Sigmoid colon (tissue), 7 donors: Measurements from ENCODE around the gene ATP6V1G1. TPM values are rescaled to one million over a fixed set of nuclear protein-coding genes. Genes with fewer than 3 reads are reported as not detected.

Source experiments
- DNase-seq: peaks from one replicate; pipeline ENCODE4 v3.0.0-alpha.2; 2019
- H3K27ac ChIP-seq, 4 donors: fragments of 200-600 bp; sonication (generic); one replicate each; pipeline ENCODE4 v1.5.1; 2016 to 2019; ENCODE audit warnings: mild to moderate bottlenecking in 1 of 4
- H3K27me3 ChIP-seq, 3 donors: fragments of 200-600 bp; sonication (generic); one replicate each; pipeline ENCODE4 v1.5.1; 2019; ENCODE audit warnings: mild to moderate bottlenecking in 1 of 3
- H3K36me3 ChIP-seq, 4 donors: fragments of 200-600 bp; sonication (generic); one replicate each; pipeline ENCODE4 v1.5.1; 2016 to 2019
- H3K4me1 ChIP-seq, 4 donors: fragments of 200-600 bp; sonication (generic); one replicate each; pipeline ENCODE4 v1.5.1; 2017 to 2019
- H3K4me3 ChIP-seq, 4 donors: fragments of 200-600 bp; sonication (generic); one replicate each; pipeline ENCODE4 v1.5.1; 2017 to 2019; ENCODE audit warnings: mild to moderate bottlenecking in 2 of 4, moderate library complexity in 1 of 4
- H3K9me3 ChIP-seq, 4 donors: fragments of 200-600 bp in 3 of 4; sonication (generic) in 3 of 4; one replicate each; pipeline versions ENCODE4 v1.5.1 to v1.6.1; 2013 to 2019
- CTCF ChIP-seq, 4 experiments: fragments of 450-650 bp in 3 of 4; fragments of 200-600 bp in 1 of 4; IDR thresholded peaks; one replicate each; pipeline ENCODE4 v1.5.1; 2016 to 2019; ENCODE audit warnings: antibody characterized with exemption in 4 of 4, mild to moderate bottlenecking in 3 of 4, moderate library complexity in 2 of 4
- EP300 ChIP-seq, 4 donors: sonication (generic); formaldehyde crosslinking; IDR thresholded peaks; one replicate each; pipeline ENCODE4 v1.6.1; 2017; ENCODE audit warnings: antibody characterized with exemption in 4 of 4
- POLR2A ChIP-seq, 2 donors: fragments of 450-650 bp; IDR thresholded peaks; one replicate each; pipeline ENCODE4 v1.6.1; 2016; ENCODE audit warnings: antibody characterized with exemption in 2 of 2, mild to moderate bottlenecking in 2 of 2, moderate library complexity in 2 of 2
- POLR2AphosphoS5 ChIP-seq, 4 donors: sonication (generic); formaldehyde crosslinking; IDR thresholded peaks; one replicate each; pipeline ENCODE4 v1.6.1; 2017; ENCODE audit warnings: antibody characterized with exemption in 4 of 4
- WGBS, 2 donors: extraction: QIAGEN DNeasy Blood & Tissue Kit; methylation state at CpG; one replicate each; pipeline ENCODE4 v1.1.7; 2013; 5-methylcytosine and 5-hydroxymethylcytosine counted together
- intact Hi-C: fragments of 100-400 bp; cut with DNase I; formaldehyde crosslinking; loops from one replicate; pipeline ENCODE4 v1.15.1; 2023
- polyA plus RNA-seq, 3 donors: library from polyadenylated mRNA; stranded (reverse); fragments of 200-250 nt; gene quantifications; one replicate each; pipeline ENCODE4 v1.2.3, GENCODE V29; 2013
- total RNA-seq, 4 donors: library from RNA; depleted of rRNA; stranded (reverse); fragments of >200 nt; gene quantifications; one replicate each; pipeline ENCODE4 v1.1.0, GENCODE V29; 2016
- donor health status: healthy with polysubstance abuse.
- donor health status: Bipolar disorder and iron deficiency.
- donor health status: healthy.

The ATP6V1G1 gene
- total and polyA plus RNA-seq, 7 donors = 114 to 256 (median 176) TPM

- 95 to 99% methylated on average over 3 of the region's 3 CpGs for WGBS, 2 donors
- intact Hi-C loops = no loop called here
- Histone ChIP-seq H3K9me3 (peaks cover 0 to 4% (median 0%) of the 10 kb centered on the region in 4 donors), H3K27ac (no peak overlapping the region), H3K27me3 (no peaks in the 10 kb centered on the region), H3K4me3 (no peak overlapping the region), H3K4me1 (peaks cover 0 to 13% (median 12%) of the 10 kb centered on the region in 4 donors), H3K36me3 (no peaks in the 10 kb centered on the region)
- TF ChIP-seq POLR2A (IDR thresholded peaks at IDR 0.05) = no peak
- TF ChIP-seq EP300 (IDR thresholded peaks at IDR 0.05) = no peak
- no peak for TF ChIP-seq CTCF (IDR thresholded peaks at IDR 0.05)
- no peak for TF ChIP-seq POLR2AphosphoS5 (IDR thresholded peaks at IDR 0.05)
- DNase-seq = no peak
Measured at GRCh38 chr9:114553202-114553601, 34.4 kb upstream of the ATP6V1G1 start.

- WGBS, 2 donors = 93 to 95% methylated on average over 1 of the region's 1 CpG
- Histone ChIP-seq H3K4me1 (peaks cover 0 to 13% (median 12%) of the 10 kb centered on the region in 4 donors), H3K27me3 (no peaks in the 10 kb centered on the region), H3K36me3 (no peaks in the 10 kb centered on the region), H3K4me3 (no peak overlapping the region), H3K27ac (no peak overlapping the region), H3K9me3 (peaks cover 0 to 4% (median 0%) of the 10 kb centered on the region in 4 donors)
- TF ChIP-seq POLR2AphosphoS5 (IDR thresholded peaks at IDR 0.05) (no peak), CTCF (IDR thresholded peaks at IDR 0.05) (no peak), POLR2A (IDR thresholded peaks at IDR 0.05) (no peak), EP300 (IDR thresholded peaks at IDR 0.05) (no peak)
- no peak for DNase-seq
- intact Hi-C loops = no loop called here
Measured at GRCh38 chr9:114555696-114556095, 31.9 kb upstream of the ATP6V1G1 start.

GRCh38 chr9:114558027-114558675 lies 29.4 kb upstream of the ATP6V1G1 start:
- H3K27me3 ChIP-seq = no peaks in the 10 kb centered on the region
- TF ChIP-seq EP300 (IDR thresholded peaks at IDR 0.05) (no peak), POLR2AphosphoS5 (IDR thresholded peaks at IDR 0.05) (no peak), POLR2A (IDR thresholded peaks at IDR 0.05) (no peak), CTCF (IDR thresholded peaks at IDR 0.05) (no peak)
- 28 to 42% methylated on average over 3 of the region's 3 CpGs for WGBS, 2 donors

GRCh38 chr9:114559830-114560513 lies 27.6 kb upstream of the ATP6V1G1 start:
- Histone ChIP-seq H3K4me3 (no peak overlapping the region), H3K27me3 (no peaks in the 10 kb centered on the region), H3K9me3 (peaks cover 0 to 4% (median 0%) of the 10 kb centered on the region in 4 donors), H3K4me1 (no peaks in the 10 kb centered on the region), H3K27ac (no peak overlapping the region), H3K36me3 (no peaks in the 10 kb centered on the region)
- TF ChIP-seq POLR2AphosphoS5 (IDR thresholded peaks at IDR 0.05) (no peak), POLR2A (IDR thresholded peaks at IDR 0.05) (no peak), EP300 (IDR thresholded peaks at IDR 0.05) (no peak), CTCF (IDR thresholded peaks at IDR 0.05) (no peak)
- 28 to 57% methylated on average over 2 of the region's 2 CpGs for WGBS, 2 donors
- no peak for DNase-seq
- intact Hi-C loops = no loop called here

More at GRCh38 chr9:114558027-114558675, 29.4 kb upstream of the ATP6V1G1 start:
- intact Hi-C loops = no loop called here
- H3K4me1 ChIP-seq = no peaks in the 10 kb centered on the region
- H3K36me3 ChIP-seq = no peaks in the 10 kb centered on the region
- no peak for DNase-seq
- H3K9me3 ChIP-seq = peaks cover 0 to 4% (median 0%) of the 10 kb centered on the region in 4 donors
- no peak overlapping the region for H3K27ac ChIP-seq
- no peak overlapping the region for H3K4me3 ChIP-seq
